Muscle of arm (tissue), 12 donors: ENCODE measurements around the gene CNTROB. TPM values are rescaled to one million over a fixed set of nuclear protein-coding genes. Genes with fewer than 3 reads are reported as not detected.

Source experiments
- DNase-seq: peaks from one replicate; pipeline ENCODE4 v3.0.0-alpha.2; 2013
- polyA plus RNA-seq, 12 donors: library from polyadenylated mRNA; unstranded; fragments of 120-200 nt; gene quantifications; one replicate each; pipeline ENCODE4 v1.2.1, GENCODE V29; 2013; ENCODE audit not compliant: insufficient read length in 12 of 12

Gene CNTROB
- polyA plus RNA-seq, 12 donors, result 24.9 to 62.8 (median 31.2) TPM; not detected in 1

- no peak for DNase-seq
Measured at GRCh38 chr17:7982173-7982572, 50.2 kb downstream of the CNTROB start.

GRCh38 chr17:7982666-7983065 is 50.7 kb downstream of the CNTROB start:
- no peak for DNase-seq

- no peak for DNase-seq
Measured at GRCh38 chr17:7984904-7985303, 52.9 kb downstream of the CNTROB start.

GRCh38 chr17:7987112-7987893 is 55.3 kb downstream of the CNTROB start:
- no peak for DNase-seq

- DNase-seq, result peak; percentile 88
Measured at GRCh38 chr17:7988750-7989178, 56.8 kb downstream of the CNTROB start.

GRCh38 chr17:7989781-7990655 is 58.0 kb downstream of the CNTROB start:
- DNase-seq, result peak; percentile 82

GRCh38 chr17:7992516-7992915 is 60.5 kb downstream of the CNTROB start:
- no peak for DNase-seq

GRCh38 chr17:7992924-7993323 is 60.9 kb downstream of the CNTROB start:
- no peak for DNase-seq

- no peak for DNase-seq
Measured at GRCh38 chr17:7993972-7994589, 62.1 kb downstream of the CNTROB start.

- no peak for DNase-seq
Measured at GRCh38 chr17:7995724-7996123, 63.7 kb downstream of the CNTROB start.

GRCh38 chr17:7997186-7997585 is 65.2 kb downstream of the CNTROB start:
- DNase-seq, result no peak

Other genes with a start within 250 kb of the CNTROB start
- gene TP53, start 244.7 kb upstream of the CNTROB start, polyA plus RNA-seq, result 100 to 1,000 TPM in 1 of 12 donors, 10 to 100 TPM in 11; 32.5 to 874 (median 37.6) TPM
- 1 to 10 TPM in 11 of 12 donors, not detected in 1; 5.1 to 9.9 (median 7.5) TPM for gene WRAP53, start 243.7 kb upstream of the CNTROB start, polyA plus RNA-seq
- gene EFNB3, start 227.0 kb upstream of the CNTROB start, polyA plus RNA-seq, result 10 to 100 TPM in 2 of 12 donors, 1 to 10 TPM in 9, not detected in 1; 3.2 to 15.0 (median 6.0) TPM
- gene DNAH2, start 214.5 kb upstream of the CNTROB start, polyA plus RNA-seq, result 10 to 100 TPM in 2 of 12 donors, 1 to 10 TPM in 9, not detected in 1; 2.3 to 13.6 (median 3.8) TPM
- gene KDM6B, start 98.0 kb upstream of the CNTROB start, polyA plus RNA-seq, result 10 to 100 TPM in 11 of 12 donors, not detected in 1; 10.9 to 26.5 (median 14.6) TPM
- gene TMEM88, start 77.1 kb upstream of the CNTROB start, polyA plus RNA-seq, result 10 to 100 TPM in 11 of 12 donors, not detected in 1; 14.1 to 29.0 (median 20.2) TPM
- 10 to 100 TPM in 11 of 12 donors, not detected in 1; 34.8 to 74.9 (median 41.8) TPM for gene NAA38, start 74.6 kb upstream of the CNTROB start, polyA plus RNA-seq
- gene CYB5D1, start 74.2 kb upstream of the CNTROB start, polyA plus RNA-seq, result 10 to 100 TPM in 4 of 12 donors, 1 to 10 TPM in 7, not detected in 1; 6.7 to 14.1 (median 8.7) TPM
- 100 to 1,000 TPM in 2 of 12 donors, 10 to 100 TPM in 9, not detected in 1; 56.4 to 524 (median 74.2) TPM for gene CHD3, start 43.4 kb upstream of the CNTROB start, polyA plus RNA-seq
- 1 to 10 TPM in 10 of 12 donors, not detected in 2; 2.4 to 4.8 (median 3.0) TPM for gene RNF227, start 15.9 kb upstream of the CNTROB start, polyA plus RNA-seq
- 10 to 100 TPM in 1 of 12 donors, 1 to 10 TPM in 9, not detected in 2; 2.5 to 18.8 (median 6.0) TPM for gene KCNAB3, start 2.4 kb upstream of the CNTROB start, polyA plus RNA-seq
- 10 to 100 TPM in 11 of 12 donors, not detected in 1; 76.1 to 93.9 (median 82.4) TPM for gene TRAPPC1, start 260 bp upstream of the CNTROB start, polyA plus RNA-seq
- gene GUCY2D, start 70.4 kb downstream of the CNTROB start, polyA plus RNA-seq, result under 1 TPM in 3 of 12 donors, not detected in 9; 0.04 to 0.15 (median 0.05) TPM
- 1 to 10 TPM in 1 of 12 donors, under 1 TPM in 9, not detected in 2; 0.18 to 1.2 (median 0.28) TPM for gene ALOX15B, start 106.9 kb downstream of the CNTROB start, polyA plus RNA-seq
- under 1 TPM in 3 of 12 donors, not detected in 9; 0.09 to 0.66 (median 0.49) TPM for gene ALOX12B, start 155.5 kb downstream of the CNTROB start, polyA plus RNA-seq
- gene ALOXE3, start 186.3 kb downstream of the CNTROB start, polyA plus RNA-seq, result under 1 TPM in 3 of 12 donors, not detected in 9; 0.08 to 0.37 (median 0.22) TPM
- gene HES7, start 191.9 kb downstream of the CNTROB start, polyA plus RNA-seq, result under 1 TPM in 3 of 12 donors, not detected in 9; 0.12 to 0.29 (median 0.14) TPM
- 100 to 1,000 TPM in 1 of 12 donors, 10 to 100 TPM in 10, not detected in 1; 27.4 to 159 (median 47.2) TPM for gene PER1, start 220.2 kb downstream of the CNTROB start, polyA plus RNA-seq
- 1,000 to 10,000 TPM in 1 of 12 donors, 100 to 1,000 TPM in 1, 10 to 100 TPM in 10; 53.7 to 1,226 (median 62.8) TPM for gene VAMP2, start 230.7 kb downstream of the CNTROB start, polyA plus RNA-seq
- 10 to 100 TPM in 1 of 12 donors, 1 to 10 TPM in 10, not detected in 1; 4.5 to 13.7 (median 6.8) TPM for gene TMEM107, start 244.2 kb downstream of the CNTROB start, polyA plus RNA-seq